ENCODE measurements around the gene JAKMIP1.

- TF ChIP-seq NFIC (IDR thresholded peaks at IDR 0.05) (no peak), TEAD4 (IDR thresholded peaks at IDR 0.05) (no peak), CREB1 (IDR thresholded peaks at IDR 0.05; ENCODE audit: low read depth) (no peak), USF1 (IDR thresholded peaks at IDR 0.05) (no peak), RAD21 (IDR thresholded peaks at IDR 0.05; ENCODE audit: low read depth) (no peak), ZBTB7A (IDR thresholded peaks at IDR 0.05; ENCODE audit: low read depth) (no peak), EP300 (IDR thresholded peaks at IDR 0.05; ENCODE audit: borderline replicate concordance) (no peak), REST (IDR thresholded peaks at IDR 0.05; ENCODE audit: low read depth) (no peak), TAF1 (IDR thresholded peaks at IDR 0.05; ENCODE audit: low read depth) (no peak)
These were observed 67.6 kb downstream of the JAKMIP1 start for GRCh38 chr4:6132716-6133115.
